NCI-H524 (cell line): ENCODE data around the gene IL16.
A peak's percentile ranks its signal among the peaks of the same experiment; 100 is the strongest.
"Not testable (repeated sequence)": the region's sequence is repeated elsewhere in the genome, so short reads cannot be mapped to it uniquely, and the experiment has no call there.

ENCODE experiments used
- DNase-seq, 2 experiments: peaks; one replicate each; lab custom pipeline; 2025; lab: John Stamatoyannopoulos, UW

IL16 gene

DNA sequence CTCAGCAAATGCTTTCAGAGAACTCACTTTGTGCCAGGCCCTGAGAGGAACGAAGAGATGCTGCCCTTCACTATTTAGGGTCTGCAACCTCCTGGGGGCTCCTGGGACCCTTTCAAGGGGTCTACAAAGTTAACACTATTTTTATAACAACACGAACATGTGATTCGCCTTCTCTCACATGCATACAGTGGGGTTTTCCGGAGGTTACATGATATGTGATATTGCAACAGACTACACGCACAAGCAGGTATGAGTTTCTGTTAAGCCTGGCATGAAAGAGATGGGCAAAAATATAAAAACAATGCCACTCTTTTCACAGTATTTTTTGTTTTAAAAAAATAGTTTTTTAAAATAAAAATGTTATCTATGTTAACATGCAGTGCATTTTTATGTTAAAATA is 117.0 kb downstream of the IL16 start:
- no peak for DNase-seq

DNA sequence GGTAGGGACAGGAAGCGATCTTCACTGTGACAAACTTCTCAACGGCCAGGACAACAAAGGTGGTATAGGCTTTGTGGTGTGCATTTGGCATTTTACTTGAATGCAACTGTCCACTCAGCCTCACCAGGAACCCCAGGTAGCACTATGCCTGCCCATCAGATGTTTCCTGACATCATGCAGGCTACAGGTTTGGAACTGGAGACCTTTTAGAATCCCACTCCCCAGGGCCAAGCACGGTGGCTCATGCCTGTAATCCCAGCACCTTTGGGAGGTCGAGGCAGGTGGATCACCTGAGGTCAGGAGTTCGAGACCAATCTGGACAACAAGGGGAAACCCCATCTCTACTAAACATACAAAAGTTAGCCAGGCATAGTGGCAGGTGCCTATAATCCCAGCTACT is 117.7 kb downstream of the IL16 start:
- no peak for DNase-seq

DNA sequence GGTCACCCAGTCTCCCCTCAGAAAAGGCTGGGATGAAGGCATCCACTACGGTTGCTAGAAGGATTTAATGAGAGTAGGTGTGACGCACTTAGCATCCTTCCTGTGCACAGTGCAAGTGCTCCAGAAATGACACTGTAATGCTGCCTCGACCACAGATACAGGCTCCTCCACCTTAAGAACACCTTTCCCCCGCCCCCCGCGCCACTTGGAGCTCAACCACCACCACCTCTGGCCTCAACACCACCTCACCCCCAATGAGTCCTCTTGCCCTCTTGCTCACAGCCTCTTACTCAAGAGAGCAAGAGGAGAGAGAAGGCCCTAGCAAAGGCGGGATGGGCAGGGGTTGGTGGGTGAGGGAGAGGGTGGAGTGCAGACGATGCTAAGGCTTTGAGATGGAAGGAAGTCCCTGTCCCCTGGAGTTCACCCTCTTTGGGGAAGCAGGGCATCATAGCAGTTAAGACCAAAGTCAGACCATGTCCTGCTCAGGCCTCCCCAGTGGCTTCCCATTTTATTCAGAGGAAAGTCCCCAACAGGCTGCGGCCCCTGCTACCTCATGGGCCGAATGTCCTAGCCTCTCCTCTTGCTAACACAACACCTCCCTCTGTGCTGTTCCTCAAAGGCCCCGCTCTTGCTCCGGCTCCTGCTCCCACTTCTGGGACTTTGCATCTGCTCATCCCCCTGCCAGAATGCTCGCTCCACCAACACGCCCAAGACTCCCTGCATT is 118.9 kb downstream of the IL16 start:
- DNase-seq, result no peak

GRCh38 chr15:81316267-81316666 is 119.6 kb downstream of the IL16 start:
- DNase-seq, result no peak

GRCh38 chr15:81317642-81318017 is 121.0 kb downstream of the IL16 start:
- no peak for DNase-seq

- no peak for DNase-seq
Observed at GRCh38 chr15:81321667-81322066, 125.0 kb downstream of the IL16 start.

- no peak for DNase-seq
Observed at GRCh38 chr15:81322676-81323253, 126.1 kb downstream of the IL16 start.

DNA sequence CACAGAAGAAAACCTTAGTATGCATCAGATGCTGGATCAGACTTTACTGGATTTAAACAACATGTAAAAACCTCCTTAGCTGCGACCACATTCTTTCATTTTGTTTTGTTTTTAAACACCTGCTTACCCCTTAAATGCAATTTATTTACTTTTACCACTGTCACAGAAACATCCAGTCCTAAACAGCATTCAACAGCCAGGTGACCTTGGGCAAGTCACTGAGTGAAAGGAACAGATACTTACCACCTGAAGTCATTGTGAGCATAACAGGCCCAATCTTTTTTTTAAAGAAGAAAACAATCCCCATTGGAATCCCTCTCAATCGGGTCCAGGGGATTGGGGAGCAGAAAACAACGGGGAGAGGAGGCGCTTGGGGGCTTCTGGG is 126.9 kb downstream of the IL16 start:
- DNase-seq, result no peak

DNA sequence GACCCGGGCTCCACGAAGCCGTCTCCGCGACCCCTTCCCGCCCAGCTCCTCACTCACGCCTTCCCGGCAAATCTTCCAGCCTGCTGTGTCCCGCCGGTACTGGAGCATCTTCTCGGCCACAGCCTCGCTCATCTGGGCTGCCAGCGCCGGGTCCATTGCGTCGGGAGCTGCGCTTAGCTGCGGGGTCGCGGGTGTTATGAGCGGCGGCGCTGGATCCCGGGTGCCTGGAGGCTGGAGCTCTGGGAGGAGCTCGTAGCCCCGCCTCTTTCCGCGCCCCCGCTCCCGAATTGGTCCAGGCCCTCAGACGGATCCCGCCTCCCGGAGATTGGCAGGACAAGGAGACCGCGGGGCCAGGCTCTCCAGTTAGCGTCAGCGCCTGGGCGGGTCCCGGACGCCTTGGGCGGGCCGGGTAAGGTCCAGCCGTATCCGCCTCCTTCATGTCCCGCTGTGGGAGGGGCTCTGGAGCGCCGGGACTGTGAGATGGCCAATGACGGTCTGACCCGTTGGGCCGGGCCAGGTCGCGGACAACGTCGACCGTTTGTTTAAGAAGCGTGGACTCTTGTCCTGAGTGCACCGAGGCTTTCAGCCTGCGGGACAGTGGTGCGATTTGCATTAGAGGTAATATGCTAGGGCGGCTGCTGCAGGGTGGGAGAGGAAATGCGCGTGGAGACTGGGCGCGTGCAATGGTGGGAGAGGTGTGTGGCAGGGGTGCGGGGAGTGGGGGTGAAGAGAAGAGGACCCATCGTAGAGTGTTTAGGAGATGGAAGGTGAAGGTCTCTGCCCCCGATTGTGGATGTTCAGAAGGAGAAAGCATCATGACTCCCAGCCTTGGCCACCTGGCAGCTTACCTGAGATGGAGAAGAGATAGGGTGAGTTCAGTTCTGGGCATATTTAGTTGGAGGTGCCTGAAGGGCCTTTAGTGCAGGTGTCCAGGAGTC is 127.5 kb downstream of the IL16 start, which contains the start of gene STARD5:
Gene STARD5, minus strand, starts transcription at position 198 of the 938 bp plus-strand sequence. Its CDS starts 42 bp downstream, at position 156.
- DNase-seq, result peak; percentile 97 to 98

DNA sequence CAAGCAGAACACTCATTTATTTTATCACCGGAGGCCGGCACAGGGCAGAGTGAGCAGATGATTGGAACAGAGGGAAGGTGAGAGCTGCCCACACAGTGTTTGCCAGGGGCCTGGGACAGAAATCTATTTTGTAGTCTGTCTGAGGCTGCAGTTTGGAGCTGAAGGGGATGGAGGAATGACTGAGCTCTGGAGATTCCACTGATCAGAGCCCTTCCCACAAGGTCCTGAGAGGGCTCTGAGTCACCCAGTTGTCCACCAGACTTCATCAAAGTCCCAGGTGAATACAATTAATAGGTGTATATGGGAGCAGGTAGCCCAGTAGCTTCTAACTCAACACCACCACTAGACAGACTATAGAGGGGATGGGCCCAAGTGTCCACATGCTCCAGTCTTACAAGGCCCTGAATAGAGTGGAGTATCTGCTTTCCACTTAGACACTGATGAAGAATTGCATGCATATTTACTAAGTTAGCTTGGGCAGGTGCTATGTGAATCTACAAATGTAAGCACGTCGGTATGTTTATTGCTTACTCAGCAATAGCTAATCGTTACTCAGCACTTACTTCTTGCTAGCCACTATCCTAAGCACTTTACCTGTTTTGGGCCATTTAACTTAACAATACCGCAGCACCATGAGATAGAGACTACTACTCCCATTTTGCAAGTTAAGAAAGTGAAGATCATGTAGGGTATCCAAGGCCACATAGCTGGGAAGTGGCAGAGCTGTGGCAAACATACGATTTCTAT is 130.0 kb downstream of the IL16 start:
- no peak for DNase-seq

- DNase-seq, result no peak
Observed at GRCh38 chr15:81327516-81327915, 130.8 kb downstream of the IL16 start.

DNA sequence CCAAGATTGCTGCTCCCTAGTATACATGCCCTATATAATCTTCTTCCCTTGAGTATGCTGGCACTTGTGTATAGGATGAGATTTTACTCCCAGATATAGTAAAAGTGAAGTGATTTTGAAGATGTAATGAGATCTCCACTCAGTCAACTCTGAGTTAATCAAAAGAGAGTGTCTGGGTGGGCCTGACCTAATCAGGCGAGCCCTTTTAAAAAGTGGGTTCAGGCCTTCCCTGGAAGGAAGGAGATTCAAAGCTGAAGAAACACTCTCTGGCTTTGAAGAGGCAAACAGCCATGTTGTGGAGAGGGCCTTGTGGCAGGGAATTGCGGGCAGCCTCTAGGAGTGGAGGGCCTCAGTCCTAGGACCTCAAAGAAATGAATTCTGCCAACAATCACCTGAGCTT is 132.8 kb downstream of the IL16 start:
- no peak for DNase-seq

DNA sequence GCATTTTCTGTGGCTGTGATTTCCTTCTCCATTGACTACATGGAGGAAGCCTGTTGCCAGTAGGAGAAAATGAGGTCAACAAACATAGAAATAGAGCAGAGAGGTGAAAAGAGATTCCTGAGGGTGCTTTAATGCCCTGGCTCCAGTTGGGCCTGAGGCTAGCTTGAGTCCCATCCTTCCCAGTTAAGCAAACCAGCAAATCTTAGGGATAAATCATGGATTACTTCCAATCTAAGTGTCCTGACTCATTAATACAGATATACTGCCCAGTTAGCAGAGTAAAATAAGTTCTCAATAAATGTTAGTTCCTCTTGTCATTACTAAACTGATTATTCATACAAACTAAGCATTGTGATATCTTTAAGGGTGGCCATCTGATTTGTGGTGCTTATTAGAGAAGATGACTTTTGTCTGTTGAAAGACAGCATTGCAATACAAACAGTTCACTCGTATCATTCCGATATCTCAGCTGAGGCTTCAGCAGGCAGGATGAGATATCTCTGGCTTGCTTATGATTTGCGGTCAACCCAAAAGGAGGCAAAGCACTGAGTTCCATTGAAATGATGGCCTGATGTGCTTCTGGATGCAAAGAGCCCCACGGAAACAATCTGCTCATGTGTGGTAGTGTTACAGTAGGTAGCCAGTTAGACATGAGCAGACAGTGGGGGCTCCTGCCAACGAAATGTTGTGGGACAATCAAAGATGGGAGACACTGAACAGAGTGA is 133.8 kb downstream of the IL16 start:
- no peak for DNase-seq

DNA sequence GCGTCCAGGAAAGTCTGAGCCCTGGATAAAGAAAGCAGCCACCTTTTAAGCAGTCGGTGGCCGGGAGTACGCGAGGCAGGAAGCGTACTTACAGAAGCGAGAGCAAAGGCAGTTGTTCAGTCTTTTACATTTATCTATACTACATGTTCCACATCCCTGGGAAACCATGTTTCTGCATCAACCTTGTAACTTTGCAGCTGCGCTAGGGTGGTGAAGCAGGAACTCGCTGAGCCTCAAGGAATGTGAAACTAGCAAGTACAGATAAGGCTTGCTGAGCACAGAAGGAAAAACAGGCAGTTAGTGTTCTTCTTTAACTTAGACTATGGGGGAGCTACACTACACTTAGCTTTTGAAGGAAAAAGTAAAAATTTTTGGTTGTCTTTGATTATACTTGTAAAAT is 134.5 kb downstream of the IL16 start:
- not testable (repeated sequence) for DNase-seq

- no peak for DNase-seq
Observed at GRCh38 chr15:81331600-81331999, 134.9 kb downstream of the IL16 start.

GRCh38 chr15:81332326-81332725 is 135.6 kb downstream of the IL16 start:
- no peak for DNase-seq

GRCh38 chr15:81333363-81333762 is 136.7 kb downstream of the IL16 start:
- no peak for DNase-seq

DNA sequence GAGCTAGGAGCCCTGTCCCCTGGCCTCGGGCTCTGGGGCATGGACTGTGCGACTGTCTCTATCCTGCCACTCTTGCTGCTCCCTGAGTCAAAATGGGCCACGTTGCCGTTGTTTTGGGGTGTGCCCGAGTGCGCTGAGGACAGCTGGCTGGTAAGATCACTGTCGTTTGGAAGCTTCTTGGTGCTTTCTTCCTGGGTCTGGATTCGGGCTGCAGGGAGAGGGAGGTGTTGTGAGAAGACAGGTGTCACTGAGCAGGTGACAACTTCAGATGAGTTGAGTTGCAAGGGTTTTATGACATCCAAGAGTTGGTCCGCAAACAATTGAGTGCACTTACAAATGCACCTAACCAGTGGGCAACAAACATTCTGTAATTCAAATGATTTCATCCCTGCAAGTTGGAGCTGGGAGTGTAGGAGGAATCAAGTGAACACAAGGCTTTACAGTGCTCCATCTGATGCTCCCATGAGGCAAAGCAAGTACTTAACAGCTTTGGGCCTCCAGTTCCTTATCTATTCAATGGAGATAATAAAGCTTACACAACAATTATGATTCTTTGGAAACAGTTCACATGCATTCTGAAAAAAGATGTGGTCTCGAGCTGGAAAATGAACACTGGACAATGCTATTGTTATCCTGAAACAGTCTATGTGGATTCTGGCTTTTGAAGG is 138.2 kb downstream of the IL16 start:
- DNase-seq, result no peak

DNA sequence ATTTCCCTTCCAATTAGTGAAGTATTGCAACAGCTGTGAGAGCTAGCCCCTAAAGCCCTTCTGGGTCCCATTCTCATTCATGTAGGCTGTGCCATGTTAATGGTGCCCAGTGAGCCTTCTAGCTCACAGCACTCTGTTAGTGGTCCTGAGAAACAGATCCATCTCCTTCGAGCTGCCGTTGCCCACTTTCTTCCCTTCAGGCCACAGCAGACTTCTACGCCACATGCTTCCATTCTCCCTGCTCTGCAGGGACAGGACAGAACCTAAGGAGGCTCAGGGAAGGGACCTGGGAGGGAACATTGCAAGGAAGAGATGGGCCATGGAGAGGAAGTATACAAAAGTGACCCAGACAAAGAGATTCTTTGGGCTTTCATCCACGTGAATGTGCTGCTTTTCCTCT is 139.0 kb downstream of the IL16 start:
- no peak for DNase-seq

- DNase-seq, result no peak
Observed at GRCh38 chr15:81336568-81336967, 139.9 kb downstream of the IL16 start.

DNA sequence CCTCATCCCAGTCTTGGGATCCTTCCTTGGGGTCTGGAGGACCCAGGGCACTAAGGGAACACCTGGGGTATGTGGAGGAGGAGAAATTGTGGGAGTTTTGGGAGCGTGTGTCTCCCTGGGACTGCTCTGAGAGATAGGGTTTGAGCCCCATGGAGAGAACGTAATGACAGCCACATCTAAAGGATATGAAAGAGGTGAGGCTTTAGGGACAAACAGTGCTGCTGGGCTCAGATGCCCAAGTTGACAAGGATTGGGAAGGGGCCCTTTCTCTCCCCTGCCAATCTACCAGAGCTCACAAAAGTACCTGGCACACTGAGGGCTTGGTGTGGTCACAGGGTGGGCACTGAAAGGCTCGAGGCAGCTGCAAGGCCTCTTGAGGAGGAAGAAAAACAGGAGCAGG is 140.6 kb downstream of the IL16 start:
- no peak for DNase-seq
